Esophagus mucosa (tissue), 1 donor: ENCODE results near the gene RNF168. TPM values are rescaled to one million over a fixed set of nuclear protein-coding genes. Genes with fewer than 3 reads are reported as not detected.
A peak's percentile ranks its signal among the peaks of the same experiment; 100 is the strongest.
"Not testable (repeated sequence)": the region's sequence is repeated elsewhere in the genome, so short reads cannot be mapped to it uniquely, and the experiment has no call there.

Experiments used
- ATAC-seq: fragments of 200-7000 bp; cut with Tn5 transposase; one replicate; pipeline ENCODE4 v1.9.1; 2020
- total RNA-seq: library from RNA; stranded (reverse); gene quantifications from one replicate; pipeline ENCODE4 v1.2.4, GENCODE V29; 2023
- donor health status: DM: yes; HTN: yes; CAD: no.

RNF168 gene
- total RNA-seq, 1 donor from 2014 or later = 15.8 TPM

DNA sequence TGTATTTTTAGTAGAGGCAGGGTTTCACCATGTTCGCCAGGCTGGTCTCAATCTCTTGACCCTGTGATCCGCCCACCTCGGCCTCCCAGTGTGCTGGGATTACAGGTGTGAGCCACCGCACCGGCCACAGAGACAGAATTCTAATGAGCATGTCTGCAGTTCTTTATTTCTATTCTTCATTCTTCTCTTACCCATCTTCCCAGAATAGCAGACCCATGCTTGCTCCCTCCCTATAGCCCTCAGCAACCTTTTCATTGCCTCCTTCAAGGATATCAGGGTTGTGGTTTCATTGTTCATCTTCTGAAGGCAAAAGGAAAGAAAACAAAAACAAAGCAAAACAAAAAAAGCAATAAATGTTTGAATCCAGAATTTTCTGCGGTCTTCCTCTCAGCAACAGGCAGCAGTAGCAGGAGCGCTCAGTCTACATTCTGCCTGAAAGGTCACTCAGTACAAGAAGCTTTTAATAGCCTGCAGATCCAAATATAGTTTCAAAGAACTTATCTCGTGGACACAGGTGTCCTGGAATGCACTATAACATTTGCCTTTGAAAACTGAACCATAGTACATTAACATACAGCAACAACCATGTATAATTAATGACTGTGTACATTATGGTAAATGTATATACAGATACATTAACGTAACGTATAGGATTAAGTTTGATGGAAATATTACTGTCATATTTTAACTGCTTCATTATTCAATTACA, 11.5 kb upstream of the RNF168 start, which contains the start of gene SMCO1:
Gene SMCO1, minus strand, starts transcription at position 434 of the 709 bp plus-strand sequence. Its CDS starts 137 bp downstream, at position 297.
- ATAC-seq = no peak

GRCh38 chr3:196514350-196514716, 10.8 kb upstream of the RNF168 start:
- no peak for ATAC-seq

GRCh38 chr3:196513697-196514349, 10.3 kb upstream of the RNF168 start:
- ATAC-seq = no peak

DNA sequence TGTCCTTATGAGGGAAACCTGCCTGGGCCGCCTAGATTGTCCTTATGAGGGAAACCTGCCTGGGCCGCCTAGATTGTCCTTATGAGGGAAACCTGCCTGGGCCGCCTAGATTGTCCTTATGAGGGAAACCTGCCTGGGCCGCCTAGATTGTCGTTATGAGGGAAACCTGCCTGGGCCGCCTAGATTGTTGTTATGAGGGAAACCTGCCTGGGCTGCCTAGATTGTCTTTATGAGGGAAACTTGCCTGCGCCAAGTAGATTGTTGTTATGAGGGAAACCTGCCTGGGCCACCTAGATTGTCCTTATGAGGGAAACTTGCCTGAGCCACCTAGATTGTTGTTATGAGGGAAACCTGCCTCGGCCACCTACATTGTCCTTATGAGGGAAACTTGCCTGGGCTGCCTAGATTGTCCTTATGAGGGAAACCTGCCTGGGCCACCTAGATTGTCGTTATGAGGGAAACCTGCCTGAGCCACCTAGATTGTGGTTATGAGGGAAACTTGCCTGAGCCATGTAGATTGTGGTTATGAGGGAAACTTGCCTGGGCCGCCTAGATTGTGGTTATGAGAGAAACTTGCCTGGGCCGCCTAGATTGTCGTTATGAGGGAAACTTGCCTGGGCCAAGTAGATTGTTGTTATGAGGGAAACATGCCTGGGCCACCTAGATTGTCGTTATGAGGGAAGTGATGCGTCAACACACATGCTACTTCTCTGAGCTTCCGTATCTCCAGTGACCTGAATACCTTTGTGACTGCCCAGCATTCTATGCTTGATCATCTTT, 8.3 kb upstream of the RNF168 start:
- ATAC-seq = peak; percentile 82

GRCh38 chr3:196511108-196511507, 7.5 kb upstream of the RNF168 start:
- ATAC-seq = not testable (repeated sequence)

- ATAC-seq = no peak
Measured at GRCh38 chr3:196506687-196507086, 3.1 kb upstream of the RNF168 start.

- no peak for ATAC-seq
Measured at GRCh38 chr3:196504556-196504955, 988 bp upstream of the RNF168 start.

- not testable (repeated sequence) for ATAC-seq
Measured at GRCh38 chr3:196504077-196504398, 470 bp upstream of the RNF168 start.

GRCh38 chr3:196502775-196503195, 783 bp downstream of the RNF168 start:
- peak; percentile 51 for ATAC-seq

DNA sequence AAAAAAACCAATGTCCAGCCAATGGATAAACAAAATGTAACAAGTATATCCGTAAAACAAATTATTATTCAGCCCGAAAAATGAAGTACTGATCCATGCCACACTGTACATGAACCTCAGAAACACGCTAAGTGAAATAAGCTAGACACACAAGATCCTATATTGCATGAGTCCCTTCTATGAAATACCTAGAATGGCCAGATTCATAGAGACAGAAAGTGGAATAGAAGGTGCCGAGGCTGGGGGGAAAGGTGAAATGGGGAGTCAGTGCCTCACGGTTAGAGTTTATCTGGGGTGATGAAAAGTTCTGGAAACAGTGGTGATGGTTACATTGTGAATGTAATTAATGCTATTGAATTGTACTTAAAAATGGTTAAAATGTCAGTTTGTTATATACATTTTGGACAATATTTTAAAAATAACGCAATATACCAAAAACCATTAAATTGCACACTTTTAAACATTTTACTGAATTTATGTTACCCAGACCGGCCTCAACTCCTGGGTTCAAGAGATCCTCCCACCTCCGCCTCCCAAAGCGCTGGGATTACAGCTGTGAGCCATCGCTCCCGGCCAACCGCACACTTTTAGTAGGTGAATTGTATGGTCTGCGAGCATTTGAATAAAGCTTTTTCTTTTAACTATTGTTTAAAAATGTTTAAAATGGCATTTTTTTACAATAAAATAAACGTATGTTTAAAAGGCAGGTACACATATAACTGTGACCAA, 2.1 kb downstream of the RNF168 start:
- ATAC-seq = no peak

GRCh38 chr3:196499807-196500524, 3.6 kb downstream of the RNF168 start:
- ATAC-seq = no peak

DNA sequence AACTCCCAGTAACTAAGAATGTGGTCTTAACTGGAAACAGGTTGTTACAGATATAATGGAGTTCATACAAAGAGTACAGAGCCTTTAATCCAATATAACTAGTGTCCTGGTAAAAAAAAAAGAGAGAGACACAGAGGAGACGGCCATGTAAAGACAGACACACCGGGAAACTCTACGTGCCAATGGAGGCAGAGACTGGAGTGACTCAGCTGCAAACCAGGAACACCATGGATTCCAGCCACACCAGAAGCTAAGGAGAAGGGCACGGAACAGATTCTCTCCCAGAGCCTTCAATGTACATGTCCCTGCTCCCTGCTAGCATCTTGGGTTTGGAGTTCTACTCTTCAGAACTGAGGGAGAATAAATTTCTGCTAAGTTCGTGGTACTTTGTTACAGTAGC, 4.5 kb downstream of the RNF168 start:
- ATAC-seq = peak; percentile 21

- ATAC-seq = no peak
Measured at GRCh38 chr3:196498297-196498696, 5.3 kb downstream of the RNF168 start.

DNA sequence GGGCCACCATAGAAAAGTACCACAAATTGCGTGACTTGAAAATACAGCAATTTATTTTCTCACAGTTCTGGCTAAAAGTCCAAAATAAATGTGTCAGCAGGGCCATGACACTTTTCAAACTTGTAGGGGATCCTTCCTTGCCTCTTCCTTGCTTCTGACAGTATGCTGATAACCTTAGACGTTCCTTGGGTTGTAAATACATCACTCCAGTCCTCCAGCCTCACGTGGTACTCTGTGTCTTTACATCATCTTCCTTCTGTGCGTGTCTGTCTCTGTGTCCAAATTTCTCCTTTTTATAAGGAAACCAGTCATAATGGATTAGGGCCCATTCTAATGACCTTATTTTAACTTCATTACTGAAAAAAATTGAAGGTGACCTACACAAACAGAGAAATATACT, 7.4 kb downstream of the RNF168 start:
- no peak for ATAC-seq

GRCh38 chr3:196493292-196493691, 10.3 kb downstream of the RNF168 start:
- ATAC-seq = no peak

DNA sequence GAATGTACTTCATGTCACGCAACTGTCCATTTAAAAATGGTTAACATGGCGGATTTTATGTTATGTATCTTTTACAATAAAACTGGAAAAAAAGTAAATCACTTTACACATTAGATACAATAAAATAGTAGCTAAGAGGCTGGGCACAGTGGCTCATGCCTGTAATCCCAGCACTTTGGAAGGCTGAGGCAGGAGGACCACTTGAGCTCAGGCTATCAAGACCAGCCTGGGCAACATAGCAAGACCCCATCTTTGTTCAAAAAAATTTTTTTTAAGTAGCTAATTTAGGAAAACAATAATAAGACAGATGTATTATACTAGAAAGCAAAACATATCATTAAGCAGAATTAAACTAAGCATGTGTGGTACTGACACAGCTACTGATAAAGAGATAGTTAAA, 11.5 kb downstream of the RNF168 start:
- ATAC-seq = no peak

DNA sequence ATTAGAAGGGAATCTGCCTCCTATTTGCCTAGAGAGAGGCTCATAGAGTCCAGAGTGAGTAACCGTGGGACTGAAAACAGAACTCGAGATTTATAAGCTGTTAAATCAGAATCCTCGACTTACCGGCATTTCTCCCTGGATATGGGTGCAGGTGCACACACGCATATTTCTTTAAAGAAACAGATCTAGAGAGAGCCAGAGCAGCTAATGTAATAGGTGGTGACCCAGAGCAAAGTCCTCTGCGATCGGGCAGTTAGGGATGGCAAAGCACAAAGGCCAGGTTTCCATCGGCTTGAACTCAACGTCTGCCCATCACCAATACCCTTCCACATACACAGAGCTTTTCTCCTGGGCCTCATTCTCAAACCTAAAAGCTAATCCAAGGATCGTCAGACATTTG, 13.8 kb downstream of the RNF168 start:
- no peak for ATAC-seq

GRCh38 chr3:196486263-196486662, 17.3 kb downstream of the RNF168 start:
- ATAC-seq = no peak

DNA sequence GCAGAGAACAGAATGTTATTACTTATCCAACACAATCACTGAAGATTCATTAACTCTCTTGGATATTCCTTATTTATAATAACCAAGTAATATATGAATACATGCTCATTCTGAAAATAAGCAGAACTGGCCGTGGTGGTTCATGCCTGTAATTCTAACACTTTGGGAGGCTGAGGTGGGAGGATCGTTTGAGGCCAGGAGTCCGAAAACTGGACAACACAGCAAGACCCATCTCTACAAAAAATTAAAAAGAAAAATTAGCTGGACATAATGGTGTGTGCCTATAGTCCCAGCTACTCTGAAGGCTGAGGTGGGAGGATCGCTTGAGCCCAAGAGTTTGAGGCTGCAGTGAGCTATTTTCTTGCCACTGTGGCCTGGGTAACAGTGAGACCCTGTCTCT, 25.9 kb downstream of the RNF168 start:
- no peak for ATAC-seq

- ATAC-seq = no peak
Measured at GRCh38 chr3:196472286-196472685, 31.3 kb downstream of the RNF168 start.

DNA sequence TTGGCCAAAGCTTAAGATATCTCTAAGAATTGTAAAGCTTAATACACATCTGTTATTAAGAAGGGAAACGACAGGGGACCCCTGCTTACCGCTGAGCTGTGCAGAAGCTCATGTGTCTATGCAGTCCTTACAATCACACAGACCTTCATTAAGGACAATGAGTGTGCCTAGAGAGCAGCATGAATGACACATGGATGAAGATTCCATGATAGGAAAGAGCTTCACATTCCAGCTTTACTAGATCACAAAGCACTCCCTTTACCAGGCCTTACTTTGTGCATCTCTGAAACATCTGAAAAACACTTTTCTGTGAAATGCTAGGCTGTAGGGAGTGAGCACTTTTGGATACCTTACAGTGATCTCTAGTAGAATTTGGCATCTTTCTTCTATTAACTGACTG, 32.0 kb downstream of the RNF168 start:
- no peak for ATAC-seq

- ATAC-seq = not testable (repeated sequence)
Measured at GRCh38 chr3:196470182-196470581, 33.4 kb downstream of the RNF168 start.
